Caco-2 (cell line): ENCODE results near the gene REPS1. TPM values are rescaled to one million over a fixed set of nuclear protein-coding genes. Genes with fewer than 3 reads are reported as not detected.

Experiments
- BruUV-seq: library from RNA; stranded (reverse); fragments of 400-500 nt; replicated peaks from 2 replicates; lab custom pipeline; 2021; lab: Mats Ljungman, UMichigan
- CTCF ChIA-PET: fragments of 300-600 bp; sonication (Branson Sonifier 250); formaldehyde crosslinking; loops from one replicate; lab custom pipeline; 2022; ENCODE audit warnings: antibody characterized with exemption; lab: Charles Lee
- POLR2A ChIA-PET: fragments of 300-600 bp; sonication (Branson Sonifier 250); formaldehyde crosslinking; loops from one replicate; lab custom pipeline; 2022; ENCODE audit warnings: antibody characterized with exemption; lab: Charles Lee
- DNase-seq, 2 experiments: peaks; one replicate each; pipeline versions ENCODE4 v3.0.0 to v3.0.0-alpha.2; 2020 to 2022
- H3K27me3 ChIP-seq: replicated peaks from 2 replicates; pipeline ENCODE4 v1.6.0; 2011; ENCODE audit warnings: low read length; ENCODE audit not compliant: control insufficient read depth, insufficient read depth
- H3K36me3 ChIP-seq: 2 replicates; pipeline ENCODE4 v1.5.1; 2011; ENCODE audit warnings: low read length; ENCODE audit not compliant: control insufficient read depth, insufficient read depth
- H3K4me1 ChIP-seq: fragments of 250-450 bp; sonication (Bioruptor Pico); 2 replicates; pipeline ENCODE4 v1.5.1; 2020; ENCODE audit warnings: mild to moderate bottlenecking
- H3K4me3 ChIP-seq: 2 replicates; pipeline ENCODE4 v1.5.1; 2011; ENCODE audit warnings: low read depth, mild to moderate bottlenecking, control low read depth, low read length
- H3K9me3 ChIP-seq: fragments of 250-450 bp; sonication (Bioruptor Pico); 2 replicates; pipeline ENCODE4 v1.5.1; 2020; ENCODE audit warnings: mild to moderate bottlenecking, moderate library complexity
- H3K27ac Mint-ChIP-seq: one replicate; pipeline ENCODE4 v1.8.0; 2022; ENCODE audit warnings: mixed read lengths; ENCODE audit not compliant: unreplicated experiment
- H3K27me3 Mint-ChIP-seq: one replicate; pipeline ENCODE4 v1.8.0; 2022; ENCODE audit warnings: mixed read lengths; ENCODE audit not compliant: insufficient read depth, unreplicated experiment
- H3K36me3 Mint-ChIP-seq: one replicate; pipeline ENCODE4 v1.8.0; 2022; ENCODE audit warnings: mild to moderate bottlenecking, mixed read lengths; ENCODE audit not compliant: insufficient read depth, unreplicated experiment
- H3K4me1 Mint-ChIP-seq: one replicate; pipeline ENCODE4 v1.8.0; 2022; ENCODE audit warnings: low read depth, mixed read lengths; ENCODE audit not compliant: unreplicated experiment
- H3K4me3 Mint-ChIP-seq: one replicate; pipeline ENCODE4 v1.8.0; 2022; ENCODE audit warnings: mild to moderate bottlenecking, moderate library complexity, mixed read lengths; ENCODE audit not compliant: unreplicated experiment
- H3K9me3 Mint-ChIP-seq: one replicate; pipeline ENCODE4 v1.8.0; 2022; ENCODE audit warnings: mixed read lengths; ENCODE audit not compliant: unreplicated experiment
- intact Hi-C: fragments of 100-400 bp; cut with micrococcal nuclease; formaldehyde crosslinking; loops from one replicate; pipeline ENCODE4 v1.10.0; 2022; ENCODE audit not compliant: unreplicated experiment
- total RNA-seq: library from RNA; stranded (reverse); gene quantifications from 2 replicates; pipeline ENCODE4 v1.2.3, GENCODE V29; 2022
- TF ChIP-seq, protein P1 (sequence below), 2 experiments: fragments of 200-600 bp in 1 of 2; IDR thresholded peaks; 1 replicate in 1 of 2; 2 replicates in 1 of 2; pipeline versions ENCODE4 v1.5.1 to v1.8.0; 2011 to 2022; ENCODE audit warnings: antibody characterized with exemption in 1 of 2, control low read depth in 1 of 2, inconsistent platforms in 1 of 2, low read depth in 1 of 2, low read length in 1 of 2, mild to moderate bottlenecking in 1 of 2, moderate library complexity in 1 of 2; ENCODE audit not compliant: insufficient read depth in 1 of 2, severe bottlenecking in 1 of 2, unreplicated experiment in 1 of 2

Gene REPS1
- total RNA-seq, 1 experiment from 2014 or later: 74.1 TPM

DNA sequence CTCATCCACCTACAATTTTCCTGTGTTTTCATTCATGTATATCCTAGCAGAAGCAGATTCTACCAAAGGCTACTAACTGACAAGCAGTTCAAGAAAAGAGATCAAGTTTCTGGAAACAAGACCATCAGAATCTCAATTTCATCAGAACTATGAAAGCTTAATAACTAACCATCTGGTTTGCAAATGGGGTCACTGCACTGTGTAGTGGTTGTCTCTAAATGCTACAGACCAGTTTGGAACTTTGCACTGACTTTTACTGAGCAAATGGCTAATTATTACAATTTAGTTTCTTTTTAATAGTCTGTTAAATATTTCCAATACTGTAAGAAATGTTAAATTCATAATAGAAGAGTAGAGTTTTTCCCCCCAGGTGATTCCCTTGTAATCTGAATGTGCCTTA lies 64.5 kb downstream of the REPS1 start:
- no peaks in the 10 kb centered on the region; the same call in 1 of the 2 replicates for H3K36me3 ChIP-seq
- no TSS peak for BruUV-seq
- H3K27ac Mint-ChIP-seq: no peak overlapping the region
- 0 out of 2 replicates have a peak, but pooled peaks cover 5% of the 10 kb centered on the region for H3K4me1 ChIP-seq
- H3K4me1 Mint-ChIP-seq: peaks cover 14% of the 10 kb centered on the region
- DNase-seq: no peak
- ChIA-PET POLR2A (no interaction called here), CTCF (no interaction called here)
- H3K9me3 ChIP-seq: no peaks in the 10 kb centered on the region
- no peak overlapping the region for H3K4me3 ChIP-seq
- peaks cover 29% of the 10 kb centered on the region for H3K36me3 Mint-ChIP-seq
- no peaks in the 10 kb centered on the region for H3K27me3 ChIP-seq
- H3K27me3 Mint-ChIP-seq: no peaks in the 10 kb centered on the region
- no peaks in the 10 kb centered on the region for H3K9me3 Mint-ChIP-seq
- TF ChIP-seq, protein P1, sequence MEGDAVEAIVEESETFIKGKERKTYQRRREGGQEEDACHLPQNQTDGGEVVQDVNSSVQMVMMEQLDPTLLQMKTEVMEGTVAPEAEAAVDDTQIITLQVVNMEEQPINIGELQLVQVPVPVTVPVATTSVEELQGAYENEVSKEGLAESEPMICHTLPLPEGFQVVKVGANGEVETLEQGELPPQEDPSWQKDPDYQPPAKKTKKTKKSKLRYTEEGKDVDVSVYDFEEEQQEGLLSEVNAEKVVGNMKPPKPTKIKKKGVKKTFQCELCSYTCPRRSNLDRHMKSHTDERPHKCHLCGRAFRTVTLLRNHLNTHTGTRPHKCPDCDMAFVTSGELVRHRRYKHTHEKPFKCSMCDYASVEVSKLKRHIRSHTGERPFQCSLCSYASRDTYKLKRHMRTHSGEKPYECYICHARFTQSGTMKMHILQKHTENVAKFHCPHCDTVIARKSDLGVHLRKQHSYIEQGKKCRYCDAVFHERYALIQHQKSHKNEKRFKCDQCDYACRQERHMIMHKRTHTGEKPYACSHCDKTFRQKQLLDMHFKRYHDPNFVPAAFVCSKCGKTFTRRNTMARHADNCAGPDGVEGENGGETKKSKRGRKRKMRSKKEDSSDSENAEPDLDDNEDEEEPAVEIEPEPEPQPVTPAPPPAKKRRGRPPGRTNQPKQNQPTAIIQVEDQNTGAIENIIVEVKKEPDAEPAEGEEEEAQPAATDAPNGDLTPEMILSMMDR (IDR thresholded peaks at IDR 0.05; ENCODE audit: insufficient read depth in 1 of 2, low read depth in 1 of 2, low read length in 1 of 2, severe bottlenecking in 1 of 2, unreplicated experiment in 1 of 2): no peak
- no peak overlapping the region for H3K4me3 Mint-ChIP-seq
- intact Hi-C loops: no loop called here

DNA sequence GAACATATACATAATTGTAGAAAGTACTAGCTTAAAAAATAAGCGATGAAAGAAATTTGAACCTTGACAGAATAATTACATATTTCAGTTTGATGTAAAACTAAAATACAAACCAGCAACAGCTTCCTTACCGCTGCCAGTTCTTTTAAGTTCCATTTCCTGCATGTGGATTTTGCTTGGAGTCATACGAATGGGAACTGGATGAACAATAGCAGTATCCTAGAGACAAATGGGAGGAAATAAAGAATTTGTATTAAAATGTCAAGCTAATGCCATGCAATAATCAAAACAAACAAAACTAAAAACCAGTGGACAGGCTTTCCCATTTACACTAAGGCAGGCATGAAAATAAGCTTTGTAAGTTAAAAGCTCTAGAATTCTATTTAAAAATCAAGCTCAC lies 67.1 kb downstream of the REPS1 start:
- H3K9me3 Mint-ChIP-seq: no peaks in the 10 kb centered on the region
- Histone ChIP-seq H3K36me3 (peaks cover 2% of the 10 kb centered on the region), H3K9me3 (no peaks in the 10 kb centered on the region), H3K4me1 (peaks cover 16% of the 10 kb centered on the region; the same call in 1 of the 2 replicates), H3K27me3 (no peaks in the 10 kb centered on the region), H3K4me3 (no peak overlapping the region)
- BruUV-seq: no TSS peak
- H3K4me1 Mint-ChIP-seq: peaks cover 14% of the 10 kb centered on the region
- peaks cover 37% of the 10 kb centered on the region for H3K36me3 Mint-ChIP-seq
- no peak overlapping the region for H3K27ac Mint-ChIP-seq
- no peak overlapping the region for H3K4me3 Mint-ChIP-seq
- CTCF ChIA-PET: interaction anchor here (1.1 kb wide), 1 partner anchor 105 kb away, joined by 3 read pairs; no protein-coding TSS in a partner anchor
- POLR2A ChIA-PET: no interaction called here
- no peaks in the 10 kb centered on the region for H3K27me3 Mint-ChIP-seq
- intact Hi-C loops: no loop called here
- TF ChIP-seq, protein P1 (IDR thresholded peaks at IDR 0.05; ENCODE audit: insufficient read depth in 1 of 2, low read depth in 1 of 2, low read length in 1 of 2, severe bottlenecking in 1 of 2, unreplicated experiment in 1 of 2): no peak
- no peak for DNase-seq

DNA sequence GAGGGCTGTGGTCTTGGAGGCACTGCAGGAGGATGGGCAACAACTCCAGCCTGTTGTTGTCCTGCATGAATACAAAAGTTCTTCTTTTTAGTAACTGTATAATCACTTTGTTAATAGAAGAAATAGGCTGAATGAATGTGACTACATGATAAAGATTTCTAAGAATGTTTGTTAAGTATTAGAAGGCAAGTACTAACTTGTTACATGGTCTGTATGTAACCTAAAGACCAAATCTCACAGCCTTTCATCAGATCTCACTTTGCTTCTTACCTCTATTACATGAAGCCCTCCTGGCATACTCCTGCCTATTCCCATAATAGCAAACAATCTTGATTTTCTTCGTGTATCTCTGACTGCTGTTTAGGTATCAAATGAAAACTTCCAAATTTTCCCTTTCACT lies 73.4 kb downstream of the REPS1 start:
- ChIA-PET CTCF (no interaction called here), POLR2A (no interaction called here)
- Histone ChIP-seq H3K9me3 (no peaks in the 10 kb centered on the region), H3K4me3 (no peak overlapping the region), H3K4me1 (peaks cover 10% of the 10 kb centered on the region; the same call in 1 of the 2 replicates), H3K36me3 (peaks cover 2% of the 10 kb centered on the region), H3K27me3 (no peaks in the 10 kb centered on the region)
- no TSS peak for BruUV-seq
- H3K27ac Mint-ChIP-seq: no peak overlapping the region
- no peak overlapping the region for H3K4me3 Mint-ChIP-seq
- H3K9me3 Mint-ChIP-seq: no peaks in the 10 kb centered on the region
- H3K36me3 Mint-ChIP-seq: peaks cover 75% of the 10 kb centered on the region
- no peaks in the 10 kb centered on the region for H3K27me3 Mint-ChIP-seq
- H3K4me1 Mint-ChIP-seq: peaks cover 8% of the 10 kb centered on the region
- intact Hi-C loops: no loop called here
- DNase-seq: no peak
- TF ChIP-seq, protein P1 (IDR thresholded peaks at IDR 0.05; ENCODE audit: insufficient read depth in 1 of 2, low read depth in 1 of 2, low read length in 1 of 2, severe bottlenecking in 1 of 2, unreplicated experiment in 1 of 2): no peak
